Stimulated activated CD8-positive, alpha-beta memory T cell treated with anti-CD3 and anti-CD28 coated beads, Interleukin-7, amount 100 ng/mL, for 24 hours (primary cell): ENCODE results near the gene FASTK.
"Not testable (repeated sequence)": the region's sequence is repeated elsewhere in the genome, so short reads cannot be mapped to it uniquely, and the experiment has no call there.

Source experiments
- DNase-seq: peaks from one replicate; pipeline ENCODE4 v3.0.0-alpha.2; 2020; ENCODE audit warnings: low read depth

FASTK gene

DNA sequence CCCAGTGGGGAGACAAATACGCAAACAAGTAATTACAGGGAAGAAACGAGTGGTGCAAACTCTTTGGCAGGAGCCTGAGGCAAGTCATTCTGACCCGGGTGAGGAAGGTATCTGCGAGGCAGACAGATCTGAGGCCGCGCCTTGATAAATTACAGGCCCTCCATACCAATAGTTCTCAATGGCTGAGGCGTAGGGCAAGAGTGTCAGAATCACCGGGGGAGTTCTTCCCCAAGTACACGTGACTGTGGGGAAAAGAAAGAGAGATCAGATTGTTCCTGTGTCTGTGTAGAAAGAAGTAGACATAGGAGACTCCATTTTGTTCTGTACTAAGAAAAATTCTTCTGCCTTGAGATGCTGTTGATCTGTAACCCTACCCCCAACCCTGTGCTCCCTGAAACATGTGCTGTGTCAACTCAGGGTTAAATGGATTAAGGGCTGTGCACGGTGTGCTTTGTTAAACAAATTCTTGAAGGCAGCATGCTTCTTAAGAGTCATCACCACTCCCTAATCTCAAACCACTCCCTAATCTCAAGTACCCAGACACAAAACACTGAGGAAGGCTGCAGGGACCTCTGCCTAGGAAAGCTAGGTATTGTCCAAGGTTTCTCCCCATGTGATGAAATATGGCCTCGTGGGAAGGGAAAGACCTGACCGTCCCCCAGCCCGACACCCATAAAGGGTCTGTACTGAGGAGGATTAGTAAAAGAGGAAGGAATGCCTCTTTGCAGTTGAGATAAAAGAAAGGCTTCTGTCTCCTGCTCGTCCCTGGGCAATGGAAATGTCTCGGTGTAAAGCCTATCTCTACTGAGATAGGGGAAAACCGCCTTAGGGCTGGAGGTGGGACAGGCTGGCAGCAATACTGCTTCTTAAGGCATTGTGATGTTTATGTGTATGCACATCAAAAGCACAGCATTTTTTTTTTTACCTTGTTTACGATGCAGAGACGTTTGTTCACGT is 53.6 kb downstream of the FASTK start:
- not testable (repeated sequence) for DNase-seq
